ENCODE data around the gene IL9. TPM values are rescaled to one million over a fixed set of nuclear protein-coding genes. Genes with fewer than 3 reads are reported as not detected.

IL9 gene
- total RNA-seq, 1 donor = not detected

- TF ChIP-seq, protein P1, sequence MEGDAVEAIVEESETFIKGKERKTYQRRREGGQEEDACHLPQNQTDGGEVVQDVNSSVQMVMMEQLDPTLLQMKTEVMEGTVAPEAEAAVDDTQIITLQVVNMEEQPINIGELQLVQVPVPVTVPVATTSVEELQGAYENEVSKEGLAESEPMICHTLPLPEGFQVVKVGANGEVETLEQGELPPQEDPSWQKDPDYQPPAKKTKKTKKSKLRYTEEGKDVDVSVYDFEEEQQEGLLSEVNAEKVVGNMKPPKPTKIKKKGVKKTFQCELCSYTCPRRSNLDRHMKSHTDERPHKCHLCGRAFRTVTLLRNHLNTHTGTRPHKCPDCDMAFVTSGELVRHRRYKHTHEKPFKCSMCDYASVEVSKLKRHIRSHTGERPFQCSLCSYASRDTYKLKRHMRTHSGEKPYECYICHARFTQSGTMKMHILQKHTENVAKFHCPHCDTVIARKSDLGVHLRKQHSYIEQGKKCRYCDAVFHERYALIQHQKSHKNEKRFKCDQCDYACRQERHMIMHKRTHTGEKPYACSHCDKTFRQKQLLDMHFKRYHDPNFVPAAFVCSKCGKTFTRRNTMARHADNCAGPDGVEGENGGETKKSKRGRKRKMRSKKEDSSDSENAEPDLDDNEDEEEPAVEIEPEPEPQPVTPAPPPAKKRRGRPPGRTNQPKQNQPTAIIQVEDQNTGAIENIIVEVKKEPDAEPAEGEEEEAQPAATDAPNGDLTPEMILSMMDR (IDR thresholded peaks at IDR 0.05; ENCODE audit: insufficient read depth, low read depth, low read length) = no peak
- no peak overlapping the region for H3K4me3 ChIP-seq (ENCODE audit: low read depth, low read length)
- no peak for DNase-seq (ENCODE audit: low read depth)
Observed at GRCh38 chr5:135874461-135874860, 21.2 kb downstream of the IL9 start.

DNA sequence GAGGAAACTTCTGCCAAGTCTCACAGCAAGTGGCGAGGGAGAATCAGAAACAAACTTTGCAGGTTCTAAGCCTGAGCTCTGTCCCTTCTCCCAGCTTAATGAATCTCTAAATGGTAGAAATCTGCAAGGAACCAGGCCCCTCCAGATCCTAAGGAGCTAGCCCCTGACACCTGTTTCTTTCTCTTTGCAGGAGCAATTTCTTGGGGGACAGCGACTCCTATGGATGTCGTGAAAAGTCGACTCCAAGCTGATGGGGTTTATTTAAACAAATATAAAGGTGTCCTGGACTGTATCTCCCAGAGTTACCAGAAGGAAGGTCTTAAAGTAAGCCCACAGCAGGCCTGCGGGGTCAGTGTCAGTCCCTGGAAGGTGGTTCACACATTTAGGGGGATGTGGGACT lies 21.8 kb downstream of the IL9 start:
- no peak overlapping the region for H3K4me3 ChIP-seq (ENCODE audit: low read depth, low read length)
- DNase-seq (ENCODE audit: low read depth) = no peak
- TF ChIP-seq, protein P1 (IDR thresholded peaks at IDR 0.05; ENCODE audit: insufficient read depth, low read depth, low read length) = no peak

DNA sequence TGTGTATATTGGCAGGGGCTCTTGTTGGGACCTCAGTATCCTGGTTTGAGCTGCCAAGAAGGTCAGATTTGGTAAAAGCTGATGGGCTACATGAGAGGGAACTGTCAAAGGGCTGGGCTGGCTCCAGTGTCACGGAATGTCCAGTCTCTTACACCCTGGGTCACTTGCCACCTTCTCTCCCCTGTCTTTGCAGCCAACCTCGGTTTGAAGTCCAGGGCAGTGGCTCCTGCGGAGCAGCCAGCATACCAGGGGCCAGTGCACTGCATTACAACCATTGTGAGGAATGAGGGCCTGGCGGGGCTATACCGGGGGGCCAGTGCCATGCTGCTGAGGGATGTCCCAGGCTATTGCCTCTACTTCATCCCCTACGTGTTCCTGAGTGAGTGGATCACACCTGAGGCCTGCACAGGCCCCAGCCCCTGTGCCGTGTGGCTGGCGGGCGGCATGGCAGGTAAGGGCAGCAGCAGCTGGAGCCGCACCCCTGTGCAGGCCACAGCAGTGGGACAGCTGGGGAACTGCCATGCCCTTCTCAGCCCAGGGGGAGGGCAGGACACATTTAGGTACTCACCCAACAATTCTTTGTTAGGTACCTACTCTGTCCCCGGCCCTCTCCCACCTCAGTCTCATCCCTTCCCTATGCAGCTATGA lies 24.2 kb downstream of the IL9 start:
- no peak overlapping the region for H3K4me3 ChIP-seq (ENCODE audit: low read depth, low read length)
- DNase-seq (ENCODE audit: low read depth) = no peak
- TF ChIP-seq, protein P1 (IDR thresholded peaks at IDR 0.05; ENCODE audit: insufficient read depth, low read depth, low read length) = no peak

GRCh38 chr5:135869935-135870334 lies 25.7 kb downstream of the IL9 start:
- DNase-seq (ENCODE audit: low read depth) = no peak
- H3K4me3 ChIP-seq (ENCODE audit: low read depth, low read length) = no peak overlapping the region
- TF ChIP-seq, protein P1 (IDR thresholded peaks at IDR 0.05; ENCODE audit: insufficient read depth, low read depth, low read length) = no peak

DNA sequence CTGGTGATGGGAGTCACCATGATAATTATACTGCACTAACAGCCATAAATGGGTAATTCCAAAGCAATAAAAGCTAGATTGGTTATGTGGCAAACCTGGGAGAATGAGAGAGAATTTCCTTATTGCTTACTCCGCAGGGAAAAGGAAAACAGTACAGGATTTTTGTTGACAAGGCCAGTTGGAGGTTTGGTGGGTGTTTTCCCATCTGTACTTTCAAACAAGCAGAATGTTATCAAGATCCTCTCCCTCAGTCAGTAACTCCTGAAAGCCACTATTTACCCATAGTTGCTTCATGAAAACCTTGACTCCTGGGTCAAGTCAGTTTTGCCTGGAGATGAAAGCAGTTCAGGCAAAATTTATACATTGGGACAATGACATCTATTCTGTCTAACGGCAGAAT lies 26.4 kb downstream of the IL9 start:
- DNase-seq (ENCODE audit: low read depth) = no peak

GRCh38 chr5:135868681-135869080 lies 27.0 kb downstream of the IL9 start:
- no peak overlapping the region for H3K4me3 ChIP-seq (ENCODE audit: low read depth, low read length)
- no peak for DNase-seq (ENCODE audit: low read depth)
- TF ChIP-seq, protein P1 (IDR thresholded peaks at IDR 0.05; ENCODE audit: insufficient read depth, low read depth, low read length) = no peak

More for the DNA sequence above, 26.4 kb downstream of the IL9 start:
- no peak overlapping the region for H3K4me3 ChIP-seq (ENCODE audit: low read depth, low read length)
- TF ChIP-seq, protein P1 (IDR thresholded peaks at IDR 0.05; ENCODE audit: insufficient read depth, low read depth, low read length) = no peak

DNA sequence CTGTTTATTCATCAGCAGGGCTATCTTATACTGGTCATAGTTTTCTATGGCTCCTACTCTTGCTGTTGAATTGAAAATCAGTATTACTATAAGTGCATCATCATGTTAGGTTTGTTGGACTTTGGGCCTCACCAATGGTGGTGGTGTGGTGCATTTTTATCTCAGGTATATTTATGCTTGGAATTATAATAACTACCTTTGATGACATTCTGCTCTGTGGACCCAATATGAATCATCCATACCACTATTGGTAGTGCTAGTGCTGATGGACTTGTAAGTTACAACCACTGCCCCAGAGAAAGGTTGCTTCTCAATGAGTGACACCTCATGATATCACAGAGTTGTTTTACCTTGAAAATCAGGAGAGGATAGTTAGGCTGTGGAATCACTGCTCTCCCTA lies 28.0 kb downstream of the IL9 start:
- TF ChIP-seq, protein P1 (IDR thresholded peaks at IDR 0.05; ENCODE audit: insufficient read depth, low read depth, low read length) = no peak
- no peak for DNase-seq (ENCODE audit: low read depth)

More for the DNA sequence above, 28.0 kb downstream of the IL9 start:
- no peak overlapping the region for H3K4me3 ChIP-seq (ENCODE audit: low read depth, low read length)
